ENCODE measurements around the gene ARID3A. TPM values are rescaled to one million over a fixed set of nuclear protein-coding genes. Genes with fewer than 3 reads are reported as not detected.

ARID3A gene
- total and polyA plus RNA-seq, 2 of the 8 experiments (the other 6 are each of a cell fraction or from before 2014, with no cell fraction given), result 40.5 to 77.4 TPM

DNA sequence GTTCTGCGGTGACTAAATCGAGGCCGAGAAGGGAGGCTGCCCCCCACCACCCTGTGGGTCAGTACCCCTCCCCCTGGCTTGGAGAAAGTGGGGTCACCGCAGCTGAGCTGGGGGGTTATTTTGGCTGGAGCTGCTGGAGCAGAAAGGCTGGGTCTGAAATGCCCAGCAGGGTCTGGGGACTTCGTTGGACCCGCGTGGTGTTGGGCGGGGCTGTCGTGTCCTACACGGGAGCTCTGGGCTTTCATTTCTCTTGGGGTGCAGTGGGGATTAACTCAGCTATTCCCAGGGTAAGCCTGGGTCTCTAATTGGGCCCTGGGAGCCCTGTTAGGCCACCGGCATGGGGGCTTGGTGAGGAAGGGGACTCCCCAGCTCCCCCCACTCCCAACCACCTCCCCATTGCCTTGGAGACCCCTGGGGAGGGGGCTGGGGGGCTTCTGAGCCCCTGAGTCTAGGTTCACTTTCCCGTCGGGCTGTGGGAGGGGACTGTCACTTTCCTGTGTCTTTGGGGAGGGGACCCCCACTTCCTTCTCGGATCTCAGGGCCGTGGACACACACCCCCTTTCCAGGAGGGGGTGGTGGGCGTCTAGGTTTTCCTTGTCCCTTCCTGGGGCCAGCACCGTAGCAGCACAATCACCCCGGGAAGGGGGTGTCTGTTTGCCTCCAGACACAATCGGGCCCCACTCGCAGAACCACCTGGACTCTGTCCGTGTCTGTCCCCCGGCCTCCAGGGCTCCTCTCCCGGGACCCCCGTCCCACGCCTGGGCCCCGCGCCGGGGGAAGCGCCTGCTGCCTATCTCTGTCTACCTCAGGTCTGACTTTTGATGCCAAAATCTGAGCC is 48.1 kb downstream of the ARID3A start:
- Histone ChIP-seq H3K14ac (ENCODE audit: insufficient read length) (no peak overlapping the region), H3K23ac (ENCODE audit: insufficient read length) (no peak overlapping the region), H4K20me1 (replicated peaks in 1 of 2; ENCODE audit: control insufficient read depth in 1 of 2, insufficient read depth in 2 of 2, low read length in 2 of 2) (no peaks in the 10 kb centered on the region), H3K79me1 (ENCODE audit: low read depth, low read length) (no peaks in the 10 kb centered on the region), H3K4me2 (ENCODE audit: insufficient read depth in 1 of 2, low read depth in 2 of 2, low read length in 2 of 2) (no peak overlapping the region), H2BK5ac (ENCODE audit: low read depth, low read length) (no peak overlapping the region), H4K91ac (replicated peaks; ENCODE audit: insufficient read length, low read length) (no peak overlapping the region), H3K9ac (replicated peaks in 1 of 4; ENCODE audit: extremely low read depth in 1 of 4, low read depth in 3 of 4, low read length in 3 of 4) (no peak overlapping the region), H3K4me1 (replicated peaks in 1 of 4; ENCODE audit: control insufficient read depth in 3 of 4, insufficient read depth in 4 of 4, low read length in 3 of 4) (peaks cover 0 to 3% (median 0%) of the 10 kb centered on the region in 4 experiments; a peak in 1 of 7 replicates), H3K36me3 (ENCODE audit: control insufficient read depth in 2 of 4, insufficient read depth in 4 of 4, low read length in 3 of 4) (peaks cover 3 to 34% (median 17%) of the 10 kb centered on the region in 4 experiments; a peak in 6 of 8 replicates), H3K4me3 (ENCODE audit: extremely low read depth in 1 of 4, insufficient read depth in 2 of 4, low read depth in 3 of 4, low read length in 4 of 4) (no peak overlapping the region), H4K5ac (ENCODE audit: insufficient read length, low read depth, low read length) (no peak overlapping the region), H2BK20ac (ENCODE audit: low read length) (no peak overlapping the region), H2BK12ac (ENCODE audit: low read depth, low read length) (no peak overlapping the region), H3K27ac (ENCODE audit: low read depth, low read length) (no peak overlapping the region), H4K8ac (ENCODE audit: extremely low read depth, insufficient read depth, low read length) (no peak overlapping the region; the same call in 1 of the 2 replicates), H3K4ac (replicated peaks; ENCODE audit: insufficient read length, low read depth, low read length) (no peak overlapping the region), H3K56ac (replicated peaks; ENCODE audit: insufficient read length, low read depth, low read length) (no peak overlapping the region), H3K79me2 (ENCODE audit: control insufficient read depth in 1 of 2, insufficient read depth in 2 of 2, low read length in 2 of 2) (no peaks in the 10 kb centered on the region), H2BK120ac (replicated peaks; ENCODE audit: low read depth, low read length) (no peak overlapping the region), H2BK15ac (ENCODE audit: low read length) (no peak overlapping the region), H3K9me3 (ENCODE audit: insufficient read depth in 2 of 2, low read depth in 1 of 2, low read length in 1 of 2) (peaks cover 5 to 7% of the 10 kb centered on the region in 2 experiments), H3K18ac (ENCODE audit: extremely low read depth, low read length) (no peak overlapping the region), H3K27me3 (replicated peaks in 1 of 4; ENCODE audit: control insufficient read depth in 3 of 4, extremely low read depth in 1 of 4, insufficient read depth in 3 of 4, low read length in 3 of 4) (no peaks in the 10 kb centered on the region), H3K23me2 (ENCODE audit: low read depth, low read length) (no peaks in the 10 kb centered on the region), H2AK5ac (ENCODE audit: low read depth, low read length) (no peak overlapping the region), H2AFZ (ENCODE audit: low read length) (no peak overlapping the region)
- WGBS, 2 experiments (ENCODE audit: extremely low coverage in 1 of 2, insufficient coverage in 1 of 2, insufficient read length in 1 of 2, insufficient replicate concordance in 2 of 2, low coverage in 1 of 2, low lambda C conversion rate in 2 of 2, missing lambda C conversion rate in 1 of 2), result 92% methylated on average over 22 of the region's 29 CpGs; no CpG with 5 or more reads in 1 of the 2 experiments
- TF ChIP-seq TCF12 (IDR thresholded peaks at IDR 0.05; ENCODE audit: low read depth, low read length), result no peak
- no peak for TF ChIP-seq GABPA (IDR thresholded peaks at IDR 0.05; ENCODE audit: borderline replicate concordance, insufficient read depth, low read length)
- no peak for TF ChIP-seq SIX5 (IDR thresholded peaks at IDR 0.05; ENCODE audit: low read depth, low read length)
- ChIA-PET CTCF (ENCODE audit: partially characterized antibody) (interaction anchor here (0.6 to 1.1 kb wide), 5 partner anchors 8 to 51 kb away, joined by 3 to 8 read pairs (median 3); no protein-coding TSS in a partner anchor), POLR2A (ENCODE audit: partially characterized antibody) (interaction anchor here (0.8 to 1.5 kb wide), 4 partner anchors 10 to 46 kb away, joined by 3 to 6 read pairs (median 4); partner anchors contain the start of gene WDR18)
- DNase-seq (ENCODE audit: low read depth in 1 of 2, low spot score in 2 of 2) (no peak), FAIRE-seq (no peak)
